ENCODE measurements around the gene CTSC. TPM values are rescaled to one million over a fixed set of nuclear protein-coding genes. Genes with fewer than 3 reads are reported as not detected.

Gene CTSC
- total RNA-seq, 2 donors from 2014 or later, result 15.5 to 33.6 TPM

GRCh38 chr11:88352139-88352538 lies 14.6 kb upstream of the CTSC start:
- no peaks in the 10 kb centered on the region for H3K4me1 ChIP-seq
- H3K27me3 ChIP-seq, result peaks cover 0 to 5% of the 10 kb centered on the region in 2 donors
- H3K27ac ChIP-seq, result no peak overlapping the region
- H3K36me3 ChIP-seq, result no peaks in the 10 kb centered on the region
- H3K4me3 ChIP-seq, result no peak overlapping the region
- DNase-seq (ENCODE audit: low spot score), result no peak
- TF ChIP-seq CTCF (IDR thresholded peaks at IDR 0.05), result no peak
- H3K9me3 ChIP-seq, result no peaks in the 10 kb centered on the region

DNA sequence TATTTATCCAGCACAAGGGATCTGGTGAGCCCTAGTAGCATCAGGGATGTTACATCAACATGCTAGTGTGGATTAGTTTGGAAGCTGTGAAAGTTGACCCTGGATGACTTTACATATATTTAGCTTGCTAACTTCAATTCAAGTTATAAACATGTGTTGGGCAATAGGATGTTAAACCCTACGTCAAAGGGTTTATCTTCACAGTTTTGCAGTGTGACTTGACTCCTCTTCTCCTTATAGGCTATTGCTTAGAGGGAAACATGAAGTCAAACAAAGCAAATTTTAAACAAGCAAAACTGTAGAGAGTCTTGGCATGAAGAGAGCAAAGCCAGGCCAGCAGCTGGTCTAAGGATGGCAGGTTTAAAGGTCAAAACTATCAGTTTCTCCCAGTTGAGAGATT lies 11.3 kb upstream of the CTSC start:
- Histone ChIP-seq H3K27me3 (peaks cover 0 to 5% of the 10 kb centered on the region in 2 donors), H3K9me3 (no peaks in the 10 kb centered on the region), H3K36me3 (no peaks in the 10 kb centered on the region), H3K4me1 (no peaks in the 10 kb centered on the region), H3K27ac (no peak overlapping the region), H3K4me3 (no peak overlapping the region)
- TF ChIP-seq CTCF (IDR thresholded peaks at IDR 0.05), result no peak
- DNase-seq (ENCODE audit: low spot score), result no peak

- no peak overlapping the region for H3K4me3 ChIP-seq
- no peak overlapping the region for H3K27ac ChIP-seq
- H3K9me3 ChIP-seq, result no peaks in the 10 kb centered on the region
- no peaks in the 10 kb centered on the region for H3K4me1 ChIP-seq
- no peak for TF ChIP-seq CTCF (IDR thresholded peaks at IDR 0.05)
- no peaks in the 10 kb centered on the region for H3K36me3 ChIP-seq
- DNase-seq (ENCODE audit: low spot score), result no peak
- H3K27me3 ChIP-seq, result peaks cover 0 to 5% of the 10 kb centered on the region in 2 donors
Measured at GRCh38 chr11:88345949-88346348, 8.4 kb upstream of the CTSC start.

- Histone ChIP-seq H3K9me3 (no peaks in the 10 kb centered on the region), H3K36me3 (no peaks in the 10 kb centered on the region), H3K4me1 (no peaks in the 10 kb centered on the region), H3K4me3 (no peak overlapping the region), H3K27me3 (peaks cover 0 to 3% of the 10 kb centered on the region in 2 donors), H3K27ac (no peak overlapping the region)
- TF ChIP-seq CTCF (IDR thresholded peaks at IDR 0.05), result no peak
- DNase-seq (ENCODE audit: low spot score), result no peak
Measured at GRCh38 chr11:88345408-88345807, 7.9 kb upstream of the CTSC start.

- Histone ChIP-seq H3K4me3 (no peak overlapping the region), H3K27ac (no peak overlapping the region), H3K36me3 (no peaks in the 10 kb centered on the region), H3K9me3 (no peaks in the 10 kb centered on the region), H3K27me3 (no peaks in the 10 kb centered on the region), H3K4me1 (no peaks in the 10 kb centered on the region)
- no peak for TF ChIP-seq CTCF (IDR thresholded peaks at IDR 0.05)
- DNase-seq (ENCODE audit: low spot score), result no peak
Measured at GRCh38 chr11:88344869-88345268, 7.3 kb upstream of the CTSC start.

GRCh38 chr11:88341522-88342251 lies 4.2 kb upstream of the CTSC start:
- no peak for TF ChIP-seq CTCF (IDR thresholded peaks at IDR 0.05)

More at GRCh38 chr11:88341522-88342251, 4.2 kb upstream of the CTSC start:
- Histone ChIP-seq H3K9me3 (no peaks in the 10 kb centered on the region), H3K27ac (no peak overlapping the region), H3K27me3 (no peaks in the 10 kb centered on the region), H3K4me1 (peaks cover 0 to 6% of the 10 kb centered on the region in 2 donors), H3K4me3 (no peak overlapping the region), H3K36me3 (no peaks in the 10 kb centered on the region)
- DNase-seq (ENCODE audit: low spot score), result no peak

All from right atrium auricular region (tissue), 2 donors.